Neural progenitor cell (in vitro differentiated cells): ENCODE measurements around the gene DBNL.

Experiments
- CTCF ChIP-seq: fragments of 200-600 bp; sonication (generic); IDR thresholded peaks from 2 replicates; pipeline ENCODE4 v1.5.1; 2017; ENCODE audit warnings: antibody characterized with exemption, mild to moderate bottlenecking
- EZH2 ChIP-seq: fragments of 200-600 bp; sonication (generic); IDR thresholded peaks from 2 replicates; pipeline ENCODE4 v1.6.1; 2017; ENCODE audit warnings: antibody characterized with exemption, mild to moderate bottlenecking, moderate library complexity

DNA sequence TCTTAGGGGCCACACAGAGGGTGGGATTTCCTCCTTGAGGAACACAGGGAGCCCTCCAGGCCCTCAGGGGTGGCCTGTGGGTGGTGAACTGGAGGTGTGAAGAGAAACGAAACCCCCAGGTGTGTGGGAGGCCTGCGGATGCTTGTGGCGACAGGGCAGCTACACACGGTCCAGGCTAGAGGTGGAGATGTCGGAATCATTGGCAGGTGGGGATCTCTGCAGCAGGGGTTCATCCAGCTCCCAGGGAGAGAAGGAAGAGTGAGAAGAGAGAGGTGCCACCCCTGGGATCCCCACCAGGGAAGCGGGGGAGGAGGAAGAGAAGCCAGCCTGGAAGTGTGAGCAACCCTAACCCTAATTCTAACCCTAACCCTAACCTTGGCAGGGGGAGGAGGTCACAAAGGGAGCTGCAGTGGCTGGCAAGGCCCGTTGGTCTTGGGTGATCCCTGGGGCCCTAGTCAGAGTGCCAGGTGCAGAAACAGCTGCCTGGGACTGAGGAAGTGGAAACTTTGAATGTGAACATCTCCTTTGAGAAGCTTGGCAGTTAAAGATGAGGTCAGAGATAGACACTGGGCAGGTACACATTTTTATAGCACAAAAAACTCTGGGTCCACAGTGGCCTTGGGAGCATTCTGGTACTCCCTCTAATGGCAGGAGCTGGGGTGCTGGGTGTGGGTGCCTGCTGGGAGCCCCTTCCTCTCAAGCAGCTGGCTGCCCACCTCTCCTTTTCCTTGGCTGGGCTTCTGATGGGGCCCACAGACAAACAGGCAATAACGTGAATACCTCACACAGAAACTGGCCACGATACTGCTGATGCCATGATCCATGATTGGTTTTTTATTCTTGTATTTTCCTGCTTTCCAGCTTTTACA is 52.8 kb downstream of the DBNL start:
- TF ChIP-seq CTCF (no peak), EZH2 (no peak)
